ENCODE measurements around the gene TMEM204. TPM values are rescaled to one million over a fixed set of nuclear protein-coding genes. Genes with fewer than 3 reads are reported as not detected.

TMEM204 gene
- total RNA-seq, 4 donors from 2014 or later = 9.4 to 22.5 (median 13.3) TPM

DNA sequence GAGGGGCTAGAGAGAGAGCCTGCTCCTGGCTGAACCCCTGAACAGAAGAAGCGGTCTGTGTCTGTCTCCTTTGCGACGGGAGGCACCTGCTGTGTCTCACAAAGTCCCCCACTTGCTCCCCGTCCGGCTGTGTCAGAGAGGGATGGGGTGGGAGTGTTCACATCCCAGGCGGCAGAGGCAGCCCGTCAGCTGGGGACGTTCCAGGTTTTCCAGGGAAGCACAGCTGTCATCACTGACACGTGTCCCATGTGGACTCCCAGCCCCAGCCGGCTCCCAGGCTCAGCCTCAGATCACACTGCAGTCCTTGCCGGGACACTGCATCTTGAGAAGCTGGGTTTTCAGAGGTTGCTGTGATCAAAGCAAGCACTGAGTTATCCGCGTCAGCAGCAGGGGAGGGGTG, 38.8 kb upstream of the TMEM204 start:
- peak overlapping the region in 1 of 4 donors; percentile 89 for H3K27ac ChIP-seq

DNA sequence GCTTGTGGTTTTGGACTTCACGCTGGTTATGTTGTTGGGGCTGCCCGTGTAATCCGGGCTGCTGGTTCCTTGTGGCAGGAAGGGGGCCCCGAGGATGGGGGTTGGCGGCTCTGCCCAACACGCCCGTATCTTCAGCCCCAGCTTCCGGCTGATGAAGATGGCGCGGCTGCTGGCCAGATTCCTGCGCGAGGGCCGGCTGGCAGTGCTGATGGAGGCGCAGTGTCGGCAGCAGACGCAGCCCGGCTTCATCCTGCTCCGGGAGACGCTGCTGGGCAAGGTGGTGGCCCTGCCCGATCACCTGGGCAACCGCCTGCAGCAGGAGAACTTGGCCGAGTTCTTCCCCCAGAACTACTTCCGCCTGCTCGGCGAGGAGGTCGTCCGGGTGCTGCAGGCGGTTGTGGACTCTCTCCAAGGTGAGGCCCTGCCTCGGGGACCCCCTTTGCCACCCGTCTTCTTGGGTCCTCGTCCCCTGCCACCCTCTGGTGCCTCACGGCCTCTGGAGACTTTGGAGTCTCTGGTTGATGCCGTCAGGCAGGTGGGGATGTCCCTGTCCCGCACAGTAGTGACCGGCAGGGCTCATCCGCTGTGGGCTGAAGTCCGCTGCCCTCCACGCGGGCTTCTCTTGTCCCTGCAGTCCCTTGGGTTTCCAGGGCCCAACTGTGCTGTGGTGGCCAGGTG, 38.1 kb upstream of the TMEM204 start:
- H3K27ac ChIP-seq = no peak overlapping the region
- no peaks in the 10 kb centered on the region for H3K27me3 ChIP-seq
- 96% methylated on average over 37 of the region's 39 CpGs; no CpG with 5 or more reads in 1 of the 2 donors for WGBS, 2 donors (ENCODE audit: low coverage in 1 of 2)
- peaks cover 0 to 8% (median 3%) of the 10 kb centered on the region in 4 donors for H3K36me3 ChIP-seq
- in situ Hi-C loops (cut with MboI; ENCODE audit: low pct_ligation_motif_present in 1 of 4, low pct_unique_long_range_greater_than_20kb in 1 of 4, low sequenced_read_pairs in 3 of 4) = no loop called here
- no peak for TF ChIP-seq POLR2AphosphoS5 (IDR thresholded peaks at IDR 0.05)
- TF ChIP-seq, protein P1, sequence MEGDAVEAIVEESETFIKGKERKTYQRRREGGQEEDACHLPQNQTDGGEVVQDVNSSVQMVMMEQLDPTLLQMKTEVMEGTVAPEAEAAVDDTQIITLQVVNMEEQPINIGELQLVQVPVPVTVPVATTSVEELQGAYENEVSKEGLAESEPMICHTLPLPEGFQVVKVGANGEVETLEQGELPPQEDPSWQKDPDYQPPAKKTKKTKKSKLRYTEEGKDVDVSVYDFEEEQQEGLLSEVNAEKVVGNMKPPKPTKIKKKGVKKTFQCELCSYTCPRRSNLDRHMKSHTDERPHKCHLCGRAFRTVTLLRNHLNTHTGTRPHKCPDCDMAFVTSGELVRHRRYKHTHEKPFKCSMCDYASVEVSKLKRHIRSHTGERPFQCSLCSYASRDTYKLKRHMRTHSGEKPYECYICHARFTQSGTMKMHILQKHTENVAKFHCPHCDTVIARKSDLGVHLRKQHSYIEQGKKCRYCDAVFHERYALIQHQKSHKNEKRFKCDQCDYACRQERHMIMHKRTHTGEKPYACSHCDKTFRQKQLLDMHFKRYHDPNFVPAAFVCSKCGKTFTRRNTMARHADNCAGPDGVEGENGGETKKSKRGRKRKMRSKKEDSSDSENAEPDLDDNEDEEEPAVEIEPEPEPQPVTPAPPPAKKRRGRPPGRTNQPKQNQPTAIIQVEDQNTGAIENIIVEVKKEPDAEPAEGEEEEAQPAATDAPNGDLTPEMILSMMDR (IDR thresholded peaks at IDR 0.05) = no peak
- TF ChIP-seq EP300 (IDR thresholded peaks at IDR 0.05; ENCODE audit: low read depth) = no peak
- no peak for TF ChIP-seq POLR2A (IDR thresholded peaks at IDR 0.05)
- no peak overlapping the region for H3K4me3 ChIP-seq
- no peaks in the 10 kb centered on the region for H3K9me3 ChIP-seq
- DNase-seq = no peak
- peaks cover 5 to 21% (median 19%) of the 10 kb centered on the region in 4 donors for H3K4me1 ChIP-seq
- intact Hi-C loops (cut with DNase I; ENCODE audit: low total_unique reads) = no loop called here

More for the DNA sequence above, 38.8 kb upstream of the TMEM204 start:
- in situ Hi-C loops (cut with MboI; ENCODE audit: low pct_ligation_motif_present in 1 of 4, low pct_unique_long_range_greater_than_20kb in 1 of 4, low sequenced_read_pairs in 3 of 4) = no loop called here
- intact Hi-C loops (cut with DNase I; ENCODE audit: low total_unique reads) = no loop called here
- Histone ChIP-seq H3K36me3 (peaks cover 0 to 2% (median 0%) of the 10 kb centered on the region in 4 donors), H3K4me1 (peaks cover 5 to 21% (median 19%) of the 10 kb centered on the region in 4 donors), H3K4me3 (peak overlapping the region in 2 of 4 donors; percentile 64 to 84), H3K27me3 (no peaks in the 10 kb centered on the region), H3K9me3 (no peaks in the 10 kb centered on the region)
- no peak for TF ChIP-seq POLR2A (IDR thresholded peaks at IDR 0.05)
- 89% methylated on average over 13 of the region's 13 CpGs; no CpG with 5 or more reads in 1 of the 2 donors for WGBS, 2 donors (ENCODE audit: low coverage in 1 of 2)
- no peak for DNase-seq

- TF ChIP-seq POLR2AphosphoS5 (IDR thresholded peaks at IDR 0.05) = no peak
- TF ChIP-seq EP300 (IDR thresholded peaks at IDR 0.05; ENCODE audit: low read depth) = no peak
- TF ChIP-seq, protein P1 (IDR thresholded peaks at IDR 0.05) = no peak
- no peak for TF ChIP-seq POLR2A (IDR thresholded peaks at IDR 0.05)
- H3K9me3 ChIP-seq = no peaks in the 10 kb centered on the region
- no peak overlapping the region for H3K4me3 ChIP-seq
- in situ Hi-C loops (cut with MboI; ENCODE audit: low pct_ligation_motif_present in 1 of 4, low pct_unique_long_range_greater_than_20kb in 1 of 4, low sequenced_read_pairs in 3 of 4) (no loop called here), intact Hi-C loops (cut with DNase I; ENCODE audit: low total_unique reads) (no loop called here)
- H3K27me3 ChIP-seq = no peaks in the 10 kb centered on the region
- DNase-seq = no peak
- 94% methylated on average over 25 of the region's 25 CpGs; no CpG with 5 or more reads in 1 of the 2 donors for WGBS, 2 donors (ENCODE audit: low coverage in 1 of 2)
- peaks cover 5 to 21% (median 19%) of the 10 kb centered on the region in 4 donors for H3K4me1 ChIP-seq
- H3K27ac ChIP-seq = no peak overlapping the region
- H3K36me3 ChIP-seq = peaks cover 0 to 10% (median 4%) of the 10 kb centered on the region in 4 donors
Observed at GRCh38 chr16:1495889-1496262, 37.6 kb upstream of the TMEM204 start.

DNA sequence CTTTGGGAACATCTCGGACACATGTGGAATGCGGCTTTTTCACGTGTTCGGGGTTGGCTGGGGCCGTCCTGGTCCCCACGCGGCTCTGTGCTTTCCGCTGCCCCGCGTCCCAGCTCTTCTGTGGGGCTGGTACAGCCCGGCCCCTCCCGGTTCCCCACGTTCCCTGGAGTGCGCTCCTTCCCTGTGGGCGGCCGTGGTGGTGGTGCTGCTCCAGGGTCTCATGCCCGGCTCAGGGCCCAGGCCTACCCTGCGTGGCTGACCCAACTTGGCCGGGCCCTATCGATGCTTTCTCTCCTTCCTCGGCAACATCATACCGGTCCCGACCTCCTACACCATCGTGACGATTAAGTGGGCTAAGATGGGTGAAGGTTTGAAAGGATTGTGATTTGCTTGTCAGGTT, 37.0 kb upstream of the TMEM204 start:
- WGBS, 2 donors (ENCODE audit: low coverage in 1 of 2) = 97% methylated on average over 25 of the region's 25 CpGs; no CpG with 5 or more reads in 1 of the 2 donors
- Histone ChIP-seq H3K27me3 (no peaks in the 10 kb centered on the region), H3K4me1 (peaks cover 5 to 21% (median 19%) of the 10 kb centered on the region in 4 donors), H3K9me3 (no peaks in the 10 kb centered on the region), H3K36me3 (peaks cover 0 to 16% (median 6%) of the 10 kb centered on the region in 4 donors), H3K4me3 (no peak overlapping the region), H3K27ac (no peak overlapping the region)
- intact Hi-C loops (cut with DNase I; ENCODE audit: low total_unique reads) = no loop called here
- DNase-seq = no peak
- in situ Hi-C loops (cut with MboI; ENCODE audit: low pct_ligation_motif_present in 1 of 4, low pct_unique_long_range_greater_than_20kb in 1 of 4, low sequenced_read_pairs in 3 of 4) = no loop called here
- no peak for TF ChIP-seq POLR2AphosphoS5 (IDR thresholded peaks at IDR 0.05)
- TF ChIP-seq POLR2A (IDR thresholded peaks at IDR 0.05) = no peak
- no peak for TF ChIP-seq EP300 (IDR thresholded peaks at IDR 0.05; ENCODE audit: low read depth)

DNA sequence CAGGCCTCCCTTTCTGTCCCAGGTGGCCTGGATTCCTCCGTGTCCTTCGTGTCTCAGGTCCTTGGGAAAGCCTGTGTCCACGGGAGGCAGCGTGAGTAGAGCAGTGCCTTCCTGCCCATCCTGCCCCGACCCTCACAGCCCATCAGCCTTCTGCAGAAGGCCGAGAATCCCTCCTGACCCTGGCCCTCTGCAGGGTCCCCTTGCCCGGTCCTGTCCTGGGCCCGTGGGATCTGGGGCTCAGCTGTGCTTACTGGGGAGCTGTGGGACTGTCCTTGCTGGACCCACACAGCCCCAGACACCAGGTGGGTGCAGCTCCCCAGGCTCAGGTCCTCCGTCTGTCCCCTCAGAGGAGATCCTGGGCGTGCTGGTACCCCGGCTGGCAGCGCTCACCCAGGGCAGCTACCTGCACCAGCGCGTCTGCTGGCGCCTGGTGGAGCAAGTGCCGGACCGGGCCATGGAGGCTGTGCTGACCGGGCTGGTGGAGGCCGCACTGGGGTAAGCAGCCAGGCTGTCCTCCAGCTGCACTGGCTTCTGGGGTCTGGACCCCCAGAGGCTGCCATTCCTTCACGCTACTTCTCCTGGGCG, 36.4 kb upstream of the TMEM204 start:
- H3K4me3 ChIP-seq = no peak overlapping the region
- DNase-seq = no peak
- 88% methylated on average over 18 of the region's 21 CpGs; no CpG with 5 or more reads in 1 of the 2 donors for WGBS, 2 donors (ENCODE audit: low coverage in 1 of 2)
- no peaks in the 10 kb centered on the region for H3K27me3 ChIP-seq
- no peaks in the 10 kb centered on the region for H3K9me3 ChIP-seq
- TF ChIP-seq, protein P1 (IDR thresholded peaks at IDR 0.05) = no peak
- TF ChIP-seq POLR2AphosphoS5 (IDR thresholded peaks at IDR 0.05) (no peak), POLR2A (IDR thresholded peaks at IDR 0.05) (no peak), EP300 (IDR thresholded peaks at IDR 0.05; ENCODE audit: low read depth) (no peak)
- intact Hi-C loops (cut with DNase I; ENCODE audit: low total_unique reads) = no loop called here
- H3K36me3 ChIP-seq = peaks cover 0 to 22% (median 9%) of the 10 kb centered on the region in 4 donors
- in situ Hi-C loops (cut with MboI; ENCODE audit: low pct_ligation_motif_present in 1 of 4, low pct_unique_long_range_greater_than_20kb in 1 of 4, low sequenced_read_pairs in 3 of 4) = no loop called here
- peaks cover 5 to 21% (median 19%) of the 10 kb centered on the region in 4 donors for H3K4me1 ChIP-seq
- H3K27ac ChIP-seq = no peak overlapping the region

All from transverse colon (tissue), 4 donors.